A549 (cell line): ENCODE measurements around the gene STX1B.

ENCODE experiments used
- CHD4 ChIP-seq: fragments of 200-600 bp; sonication (generic); IDR thresholded peaks from 2 replicates; pipeline ENCODE4 v1.6.1; 2016; ENCODE audit warnings: antibody characterized with exemption, mild to moderate bottlenecking, borderline replicate concordance
- CTCF ChIP-seq: fragments of >200 bp; sonication (Bioruptor Twin); formaldehyde crosslinking; IDR thresholded peaks from 3 replicates; pipeline ENCODE4 v1.5.1; 2016
- HOXB13 ChIP-seq: fragments of 250-450 bp; sonication (Bioruptor Pico); IDR thresholded peaks from 2 replicates; pipeline ENCODE4 v1.5.0; 2020; ENCODE audit warnings: low read depth, mild to moderate bottlenecking, moderate library complexity
- JUNB ChIP-seq: fragments of >200 bp; sonication (Bioruptor Twin); formaldehyde crosslinking; IDR thresholded peaks from 2 replicates; pipeline ENCODE4 v1.6.1; 2016
- MAZ ChIP-seq: fragments of 150-350 bp; IDR thresholded peaks from 2 replicates; pipeline ENCODE4 v1.6.1; 2014; ENCODE audit warnings: antibody characterized with exemption, low read depth, low read length, borderline replicate concordance
- NR3C1 ChIP-seq: fragments of >200 bp; sonication (Bioruptor Twin); formaldehyde crosslinking; IDR thresholded peaks from 3 replicates; pipeline ENCODE4 v1.6.1; 2017
- POLR2A ChIP-seq: IDR thresholded peaks from 2 replicates; pipeline ENCODE4 v1.6.1; 2012; ENCODE audit warnings: mild to moderate bottlenecking, low read length
- RCOR1 ChIP-seq: fragments of 150-350 bp; IDR thresholded peaks from 2 replicates; pipeline ENCODE4 v1.6.1; 2014; ENCODE audit warnings: antibody characterized with exemption, low read length, low read depth
- REST ChIP-seq: fragments of 200-600 bp; sonication (generic); IDR thresholded peaks from 2 replicates; pipeline ENCODE4 v1.6.1; 2016; ENCODE audit warnings: antibody characterized with exemption, mild to moderate bottlenecking, moderate library complexity
- ZFP36 ChIP-seq: fragments of 450-650 bp; IDR thresholded peaks from 2 replicates; pipeline ENCODE4 v1.6.1; 2014; ENCODE audit warnings: borderline replicate concordance; ENCODE audit not compliant: partially characterized antibody

GRCh38 chr16:30983898-30984610 lies 26.4 kb downstream of the STX1B start:
- no peak for TF ChIP-seq NR3C1
- TF ChIP-seq HOXB13: no peak
- TF ChIP-seq JUNB: no peak
- TF ChIP-seq MAZ: no peak
- TF ChIP-seq RCOR1: no peak
- no peak for TF ChIP-seq CTCF
- TF ChIP-seq REST: no peak
- no peak for TF ChIP-seq POLR2A
- no peak for TF ChIP-seq ZFP36
- no peak for TF ChIP-seq CHD4
